ENCODE measurements around the gene BLTP3B.
"Not testable (repeated sequence)": the region's sequence is repeated elsewhere in the genome, so short reads cannot be mapped to it uniquely, and the experiment has no call there.

Gene BLTP3B

GRCh38 chr12:100142851-100143559 is at the start of gene BLTP3B:
BLTP3B (minus strand) TSS chr12:100142874; CDS start chr12:100142635, 239 bp downstream.
- peak; percentile 93 for DNase-seq

- no peak for DNase-seq
Measured at GRCh38 chr12:100189636-100190394, 47.1 kb upstream of the BLTP3B start.

DNA sequence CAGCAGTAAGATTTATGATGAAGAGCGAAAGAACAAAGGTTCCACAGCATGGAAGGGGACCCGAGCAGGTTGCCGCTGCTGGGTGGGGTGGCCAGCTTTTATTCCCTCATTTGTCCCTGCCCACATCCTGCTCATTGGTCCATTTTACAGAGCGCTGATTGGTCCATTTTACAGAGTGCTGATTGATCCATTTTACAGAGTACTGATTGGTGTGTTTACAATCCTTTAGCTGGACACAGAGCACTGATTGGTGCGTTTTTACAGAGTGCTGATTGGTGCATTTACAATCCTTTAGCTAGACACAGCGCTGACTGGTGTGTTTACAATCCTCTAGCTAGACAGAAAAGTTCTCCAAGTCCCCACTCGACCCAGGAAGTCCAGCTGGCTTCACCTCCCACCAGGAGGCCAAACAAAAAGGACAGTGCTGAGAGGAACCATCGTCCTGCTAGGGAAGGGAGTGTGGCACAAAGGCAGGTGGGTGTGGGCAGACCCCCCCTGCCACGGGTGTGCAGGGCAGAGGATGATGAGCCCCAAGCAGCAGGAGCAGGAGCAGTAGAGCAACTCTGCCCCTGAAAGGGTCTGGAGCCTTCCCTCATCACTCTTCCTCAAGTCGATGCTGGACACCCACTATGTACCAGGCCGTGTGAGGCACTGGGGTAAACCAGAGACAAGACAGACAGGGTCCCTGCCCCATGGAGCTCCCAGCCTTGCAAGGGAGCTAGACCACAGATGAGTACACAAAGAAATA is 46.4 kb upstream of the BLTP3B start:
- DNase-seq = not testable (repeated sequence)

DNA sequence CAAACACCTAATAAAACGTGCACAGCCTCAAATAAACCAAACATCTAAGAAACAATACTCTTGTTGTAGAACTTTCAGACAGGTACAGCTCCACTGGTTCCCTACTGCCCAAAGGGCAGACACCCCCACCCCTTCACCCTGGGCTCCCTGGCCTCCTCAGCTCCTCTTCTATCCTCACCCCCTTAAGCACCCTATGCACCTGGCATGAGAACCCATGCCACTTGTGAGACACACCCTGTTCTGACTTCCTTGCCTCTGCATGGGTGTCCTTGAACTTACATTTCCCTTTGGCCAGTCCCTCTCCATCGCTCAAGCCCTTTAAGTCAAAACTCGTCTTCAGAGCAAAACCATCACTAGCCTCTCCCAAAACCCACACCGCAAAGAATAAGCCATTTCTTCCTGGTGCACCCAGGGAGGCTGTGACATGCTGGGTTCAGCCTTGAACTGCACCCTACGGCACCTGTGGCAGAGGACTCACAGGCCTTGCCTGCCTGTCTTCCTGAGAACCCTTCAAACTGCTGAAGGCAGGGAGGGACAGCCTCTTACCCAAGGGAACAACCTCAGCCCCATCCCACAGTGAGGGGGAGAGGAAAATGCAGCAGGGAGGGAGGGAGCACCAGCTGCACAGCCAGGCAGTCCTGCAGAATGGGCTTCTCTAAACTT is 45.3 kb upstream of the BLTP3B start:
- DNase-seq = no peak

- no peak for DNase-seq
Measured at GRCh38 chr12:100187068-100187467, 44.4 kb upstream of the BLTP3B start.

GRCh38 chr12:100186071-100186470 is 43.4 kb upstream of the BLTP3B start:
- no peak for DNase-seq

DNA sequence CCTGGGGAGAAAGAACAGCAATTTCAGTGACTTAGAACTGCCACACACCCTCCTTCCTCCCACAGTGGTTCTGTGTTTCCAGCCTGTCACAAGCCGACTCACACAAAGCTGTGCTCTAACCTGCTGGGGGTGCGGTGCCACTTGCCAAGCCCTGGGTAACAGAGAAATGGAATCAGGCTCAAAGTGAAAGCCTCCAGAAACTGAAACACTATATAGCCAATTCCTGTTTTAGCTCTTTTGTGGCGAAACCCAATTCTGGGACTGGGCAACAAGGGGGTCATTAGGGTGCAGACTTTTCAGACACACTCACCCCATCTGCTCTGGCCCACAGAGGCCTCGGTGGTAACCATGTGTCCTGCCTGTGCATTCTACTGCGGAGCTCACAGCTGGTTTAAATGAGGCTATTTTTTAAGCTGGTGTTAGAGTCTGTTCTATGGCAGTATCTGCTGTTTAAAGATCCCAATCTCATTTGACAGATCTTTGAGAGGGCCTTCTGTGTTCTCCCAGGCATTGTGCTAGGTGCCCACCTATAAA is 42.8 kb upstream of the BLTP3B start:
- DNase-seq = no peak

- no peak for DNase-seq
Measured at GRCh38 chr12:100184549-100185145, 42.0 kb upstream of the BLTP3B start.

DNA sequence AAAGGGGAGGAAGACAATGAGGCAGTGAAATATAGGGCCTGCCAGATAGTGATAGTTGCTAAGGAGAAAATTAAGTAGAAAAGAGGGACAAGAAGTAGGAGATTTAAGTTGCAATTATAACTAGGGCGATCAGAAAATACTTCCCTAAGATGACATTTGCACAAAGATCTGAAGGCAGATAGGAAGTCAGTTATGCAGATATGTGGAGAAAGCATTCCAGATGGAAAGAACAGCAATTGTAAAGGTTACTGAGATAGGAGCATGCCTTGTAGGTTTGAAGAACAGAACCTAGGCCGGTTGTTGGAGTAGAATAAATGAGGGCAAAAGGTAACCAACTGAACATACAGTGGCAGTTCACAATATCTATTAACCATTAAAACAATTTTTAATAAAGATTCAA is 36.6 kb upstream of the BLTP3B start:
- DNase-seq = no peak

DNA sequence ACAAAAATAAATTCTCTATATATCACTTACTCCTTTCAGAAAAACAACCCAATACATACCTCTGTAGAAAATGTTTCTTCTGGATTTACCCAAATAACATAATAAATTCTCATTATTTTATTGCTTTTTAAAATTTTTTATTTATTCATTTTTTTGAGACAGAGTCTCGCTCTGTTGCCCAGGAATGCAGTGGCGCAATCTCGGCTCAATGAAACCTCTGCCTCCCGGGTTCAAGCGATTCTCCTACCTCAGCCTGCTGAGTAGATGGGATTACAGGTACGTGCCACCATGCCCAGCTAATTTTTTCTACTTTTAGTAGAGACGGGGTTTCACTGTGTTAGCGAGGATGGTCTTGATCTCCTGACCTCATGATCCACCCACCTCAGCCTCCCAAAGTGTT is 33.8 kb upstream of the BLTP3B start:
- DNase-seq = not testable (repeated sequence)

DNA sequence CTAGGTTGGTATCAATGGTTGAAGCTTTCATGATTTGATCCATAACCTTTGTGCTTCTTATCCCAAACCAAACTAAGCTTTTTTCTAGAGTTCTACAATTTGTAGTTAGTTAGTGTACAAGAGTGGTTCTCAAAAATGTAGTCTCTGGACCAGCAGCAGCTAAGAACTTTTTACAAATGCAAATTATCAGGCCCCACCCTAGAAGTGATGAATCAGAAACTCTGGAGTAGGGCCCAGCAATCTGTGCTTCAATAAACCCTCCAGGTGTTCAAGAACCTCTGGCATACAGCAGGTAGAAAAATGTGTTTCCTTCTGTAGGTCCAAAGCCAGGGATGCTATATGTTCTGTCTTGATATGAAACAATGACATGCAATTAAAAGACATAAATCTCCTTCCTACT is 31.8 kb upstream of the BLTP3B start:
- no peak for DNase-seq

DNA sequence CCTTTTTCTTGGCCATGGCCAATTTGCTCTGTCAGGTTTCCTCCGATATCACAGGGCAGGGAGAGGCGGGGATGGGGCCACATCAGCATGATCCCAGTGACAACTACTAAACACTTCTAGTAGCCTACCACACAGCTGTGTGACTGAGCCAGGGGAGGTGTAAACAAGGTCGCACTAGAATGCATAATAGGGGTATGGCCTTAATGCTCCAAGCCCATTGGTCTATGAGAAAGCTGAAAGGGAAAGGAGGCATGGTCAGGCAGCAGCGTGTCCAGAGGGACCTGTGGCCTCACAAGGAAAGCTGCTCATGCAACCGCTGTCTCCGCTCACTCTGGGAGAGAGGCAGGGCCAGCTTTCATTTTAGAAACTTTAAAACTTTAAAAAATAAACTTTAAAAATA is 30.4 kb upstream of the BLTP3B start:
- no peak for DNase-seq

DNA sequence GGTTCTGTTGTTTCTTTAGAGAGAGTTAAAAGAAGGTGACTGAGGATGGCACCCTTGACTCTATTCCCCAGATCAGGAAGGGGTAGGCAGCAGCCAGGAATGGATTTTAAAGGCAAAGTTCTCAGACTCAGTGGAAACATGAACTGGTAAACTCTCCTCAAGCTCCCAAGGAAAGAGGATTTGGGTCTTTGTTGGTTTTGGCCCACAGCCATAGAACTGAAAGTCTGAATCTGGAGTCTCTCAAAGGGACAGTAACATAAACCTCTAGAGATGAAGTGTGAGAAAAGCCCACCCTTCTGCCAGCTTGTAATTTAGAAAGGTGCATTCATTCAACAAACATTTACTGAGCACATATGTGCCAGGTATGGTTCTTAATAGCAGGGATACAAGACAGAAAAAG is 28.6 kb upstream of the BLTP3B start:
- DNase-seq = no peak

DNA sequence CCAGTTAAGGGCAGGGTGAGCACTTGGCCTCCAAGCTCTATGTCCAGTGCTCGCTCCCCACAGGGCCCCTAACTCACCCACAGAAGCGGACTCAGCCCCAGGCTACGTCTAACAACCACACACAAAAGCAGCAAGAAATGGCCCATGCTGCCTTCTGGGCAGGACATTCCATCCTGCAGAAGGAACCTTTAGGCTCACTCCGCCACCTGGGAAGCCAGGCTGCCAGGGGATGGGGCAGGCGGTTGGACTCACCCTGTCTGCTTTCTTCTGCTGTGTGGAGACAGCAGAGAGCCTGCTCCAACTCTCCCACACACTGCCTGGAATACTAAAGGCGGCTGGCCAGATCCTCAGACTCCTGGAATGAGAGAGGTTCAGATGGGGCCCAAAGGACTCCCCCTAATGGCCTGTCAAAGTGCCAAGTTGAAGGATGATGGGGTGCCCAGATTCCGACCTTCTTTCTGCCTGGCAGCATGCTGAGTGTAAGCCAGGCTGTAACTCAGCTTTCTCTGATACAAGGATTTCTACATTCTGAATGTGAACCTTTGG is 27.7 kb upstream of the BLTP3B start:
- no peak for DNase-seq

DNA sequence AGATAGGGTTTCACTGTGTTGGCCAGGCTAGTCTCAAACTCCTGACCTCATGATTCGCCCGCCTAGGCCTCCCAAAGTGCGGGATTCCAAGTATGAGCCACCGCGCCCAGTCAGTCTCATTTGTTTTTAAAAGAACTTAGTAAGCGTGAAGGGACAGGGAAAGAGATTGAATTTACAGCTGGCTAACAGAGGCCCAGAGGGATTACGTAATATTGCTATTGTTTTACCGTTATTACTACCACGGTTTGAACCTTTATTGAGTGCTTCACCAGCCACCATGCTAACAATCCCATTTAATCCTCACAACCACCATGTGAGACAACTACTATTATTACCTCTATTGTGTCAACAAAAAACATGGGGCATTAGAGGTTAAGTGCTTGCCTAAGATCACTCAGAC is 26.7 kb upstream of the BLTP3B start:
- no peak for DNase-seq

DNA sequence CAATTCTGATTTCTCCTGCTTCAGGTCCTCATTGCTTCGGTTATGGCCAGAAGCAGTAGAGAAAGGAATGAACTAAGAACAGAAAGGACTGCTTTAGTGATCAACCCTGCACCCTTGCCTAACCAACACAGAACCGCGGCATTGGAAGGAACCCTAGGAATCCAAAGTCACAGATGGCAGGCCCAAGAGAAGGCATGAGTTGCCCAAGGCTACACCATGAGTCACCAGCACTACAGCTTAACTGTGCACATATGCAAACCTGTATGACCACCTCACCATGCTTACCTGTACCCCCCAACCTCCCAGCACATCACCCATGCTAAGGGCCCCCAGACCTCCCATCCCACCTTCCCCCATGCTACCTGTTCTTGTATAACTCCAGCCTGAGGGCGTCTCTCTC is 25.9 kb upstream of the BLTP3B start:
- no peak for DNase-seq

DNA sequence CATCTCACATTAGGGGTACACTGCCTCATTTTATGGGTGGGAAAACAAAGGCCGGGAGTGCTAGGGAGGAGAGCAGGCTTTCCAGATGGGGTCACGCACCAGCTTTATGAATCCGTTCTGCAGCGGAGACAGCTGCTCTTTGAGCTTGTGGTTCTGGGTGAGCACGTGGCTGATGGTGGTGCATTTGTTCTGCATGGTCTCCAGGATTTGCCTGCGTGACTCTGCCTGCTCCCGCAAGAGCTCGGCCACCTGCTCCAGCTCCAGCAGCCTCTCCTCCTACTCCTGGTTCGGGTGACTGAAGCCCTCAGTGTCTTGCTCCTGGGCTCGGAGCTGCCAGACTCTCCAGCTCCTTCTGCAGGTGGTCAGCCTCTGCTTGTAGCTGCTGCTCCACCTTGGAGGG is 23.6 kb upstream of the BLTP3B start:
- no peak for DNase-seq

DNA sequence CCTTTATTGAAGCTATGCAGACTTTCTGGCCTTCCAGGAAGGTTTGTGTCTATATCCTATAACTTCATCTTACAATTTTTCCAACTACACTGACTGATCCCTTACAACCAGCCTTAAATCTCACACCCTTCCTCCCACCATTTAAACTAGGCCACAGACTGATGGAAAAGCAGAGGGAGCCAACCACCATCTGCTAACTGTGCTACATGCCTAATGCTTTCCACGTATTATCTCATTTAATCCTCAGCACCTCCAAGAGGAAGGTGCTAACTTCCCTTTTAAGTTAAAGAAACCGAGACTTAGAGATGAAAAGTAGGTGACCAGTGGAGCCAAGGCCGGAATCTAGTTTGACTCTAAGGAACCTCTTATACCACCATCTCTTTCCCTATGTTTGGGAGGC is 22.7 kb upstream of the BLTP3B start:
- no peak for DNase-seq

GRCh38 chr12:100164153-100164704 is 21.6 kb upstream of the BLTP3B start:
- DNase-seq = no peak

DNA sequence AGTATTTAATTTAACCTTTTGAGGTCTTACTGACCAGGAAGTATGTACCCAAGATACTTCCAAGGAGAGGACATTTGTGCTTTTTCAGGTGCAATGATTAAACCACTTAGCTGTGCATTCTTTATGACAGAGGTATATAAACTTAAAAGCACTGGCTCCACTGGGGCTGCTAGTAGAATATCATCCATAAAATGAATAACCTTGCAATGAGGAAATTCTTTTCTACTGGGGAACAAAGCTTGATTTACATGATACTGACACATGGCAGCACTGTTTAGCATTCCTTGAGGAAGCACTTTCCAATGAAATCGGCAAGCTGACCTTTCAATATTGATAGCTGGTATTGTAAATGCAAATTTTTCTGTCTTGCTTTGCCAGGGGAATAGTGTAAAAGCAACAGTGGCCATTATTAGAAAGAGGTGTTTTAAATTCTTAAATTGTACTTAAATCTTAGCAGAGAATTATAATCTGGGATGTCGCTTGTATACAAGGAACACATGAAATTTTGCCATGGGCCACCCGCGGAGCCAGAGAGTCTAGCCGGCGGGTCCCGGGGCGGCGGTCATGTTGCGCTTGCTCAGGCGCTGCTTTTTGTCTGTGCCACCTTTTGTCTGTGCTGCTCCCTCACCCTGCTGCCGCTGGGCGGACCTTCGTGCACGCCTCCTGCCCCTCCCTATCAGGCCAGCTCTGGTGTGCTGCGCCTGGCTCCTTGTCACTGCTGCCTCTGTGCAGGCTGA is 20.9 kb upstream of the BLTP3B start:
- peak; percentile 72 for DNase-seq

Data from activated naive CD4-positive, alpha-beta T cell treated with anti-CD3 and anti-CD28 coated beads, Interleukin-2, amount 50 U/mL, for 16 hours (primary cell).